T-helper 2 cell treated with Interferon-gamma antibody and Interleukin-4, amounts not matched to agents 5 μg/mL and 100 μg/mL, for 36 hours (primary cell): ENCODE measurements around the gene MPZL1.
A peak's percentile ranks its signal among the peaks of the same experiment; 100 is the strongest.

Experiments used
- DNase-seq: peaks from one replicate; pipeline ENCODE4 v3.0.0; 2021; ENCODE audit warnings: low spot score
- H3K27ac Mint-ChIP-seq: one replicate; pipeline ENCODE4 v1.8.0; 2021; ENCODE audit warnings: mild to moderate bottlenecking, mixed read lengths
- H3K27me3 Mint-ChIP-seq: one replicate; pipeline ENCODE4 v1.8.0; 2021; ENCODE audit warnings: low read depth, mixed read lengths
- H3K36me3 Mint-ChIP-seq: one replicate; pipeline ENCODE4 v1.8.0; 2021; ENCODE audit warnings: low read depth, mixed read lengths
- H3K4me1 Mint-ChIP-seq: one replicate; pipeline ENCODE4 v1.8.0; 2021; ENCODE audit warnings: low read depth, mixed read lengths
- H3K4me3 Mint-ChIP-seq: one replicate; pipeline ENCODE4 v1.8.0; 2022; ENCODE audit warnings: mild to moderate bottlenecking, moderate library complexity, mixed read lengths
- H3K9me3 Mint-ChIP-seq: one replicate; pipeline ENCODE4 v1.8.0; 2021; ENCODE audit warnings: mixed read lengths

Gene MPZL1

GRCh38 chr1:167775178-167775577 lies 53.4 kb downstream of the MPZL1 start:
- H3K27me3 Mint-ChIP-seq = no peaks in the 10 kb centered on the region
- no peaks in the 10 kb centered on the region for H3K9me3 Mint-ChIP-seq
- peaks cover 18% of the 10 kb centered on the region for H3K36me3 Mint-ChIP-seq
- no peak overlapping the region for H3K27ac Mint-ChIP-seq
- H3K4me1 Mint-ChIP-seq = peaks cover 10% of the 10 kb centered on the region
- H3K4me3 Mint-ChIP-seq = no peak overlapping the region
- no peak for DNase-seq

GRCh38 chr1:167776151-167776550 lies 54.4 kb downstream of the MPZL1 start:
- Mint-ChIP-seq H3K27ac (no peak overlapping the region), H3K4me3 (no peak overlapping the region), H3K27me3 (no peaks in the 10 kb centered on the region), H3K36me3 (peaks cover 22% of the 10 kb centered on the region), H3K9me3 (peaks cover 4% of the 10 kb centered on the region), H3K4me1 (peaks cover 10% of the 10 kb centered on the region)
- no peak for DNase-seq

- no peaks in the 10 kb centered on the region for H3K27me3 Mint-ChIP-seq
- peaks cover 10% of the 10 kb centered on the region for H3K4me1 Mint-ChIP-seq
- H3K9me3 Mint-ChIP-seq = peaks cover 8% of the 10 kb centered on the region
- H3K4me3 Mint-ChIP-seq = no peak overlapping the region
- peaks cover 23% of the 10 kb centered on the region for H3K36me3 Mint-ChIP-seq
- DNase-seq = no peak
- H3K27ac Mint-ChIP-seq = no peak overlapping the region
Measured at GRCh38 chr1:167776616-167777268, 55.0 kb downstream of the MPZL1 start.

- Mint-ChIP-seq H3K36me3 (peaks cover 23% of the 10 kb centered on the region), H3K4me1 (peaks cover 10% of the 10 kb centered on the region), H3K4me3 (no peak overlapping the region), H3K27ac (peak overlapping the region; percentile 56), H3K27me3 (no peaks in the 10 kb centered on the region), H3K9me3 (peaks cover 11% of the 10 kb centered on the region)
- no peak for DNase-seq
Measured at GRCh38 chr1:167777269-167777650, 55.5 kb downstream of the MPZL1 start.

- no peak for DNase-seq
- Mint-ChIP-seq H3K27me3 (no peaks in the 10 kb centered on the region), H3K4me1 (peaks cover 12% of the 10 kb centered on the region), H3K27ac (no peak overlapping the region), H3K36me3 (peaks cover 24% of the 10 kb centered on the region), H3K9me3 (peaks cover 11% of the 10 kb centered on the region), H3K4me3 (no peak overlapping the region)
Measured at GRCh38 chr1:167781558-167781957, 59.8 kb downstream of the MPZL1 start.

GRCh38 chr1:167782946-167783345 lies 61.2 kb downstream of the MPZL1 start:
- DNase-seq = no peak
- Mint-ChIP-seq H3K4me1 (peaks cover 5% of the 10 kb centered on the region), H3K27me3 (no peaks in the 10 kb centered on the region), H3K4me3 (no peak overlapping the region), H3K9me3 (peaks cover 11% of the 10 kb centered on the region), H3K36me3 (peaks cover 17% of the 10 kb centered on the region), H3K27ac (no peak overlapping the region)

- H3K27ac Mint-ChIP-seq = no peak overlapping the region
Measured at GRCh38 chr1:167784876-167785550, 63.2 kb downstream of the MPZL1 start.

GRCh38 chr1:167786502-167786901 lies 64.7 kb downstream of the MPZL1 start:
- peaks cover 4% of the 10 kb centered on the region for H3K9me3 Mint-ChIP-seq
- H3K27ac Mint-ChIP-seq = no peak overlapping the region
- peaks cover 5% of the 10 kb centered on the region for H3K4me1 Mint-ChIP-seq
- no peaks in the 10 kb centered on the region for H3K27me3 Mint-ChIP-seq
- no peak for DNase-seq
- H3K4me3 Mint-ChIP-seq = no peak overlapping the region
- peaks cover 5% of the 10 kb centered on the region for H3K36me3 Mint-ChIP-seq

More at GRCh38 chr1:167784876-167785550, 63.2 kb downstream of the MPZL1 start:
- Mint-ChIP-seq H3K4me3 (no peak overlapping the region), H3K4me1 (peaks cover 5% of the 10 kb centered on the region), H3K27me3 (no peaks in the 10 kb centered on the region), H3K9me3 (peaks cover 11% of the 10 kb centered on the region), H3K36me3 (peaks cover 13% of the 10 kb centered on the region)
- no peak for DNase-seq

GRCh38 chr1:167789501-167789900 lies 67.7 kb downstream of the MPZL1 start:
- peaks cover 7% of the 10 kb centered on the region for H3K36me3 Mint-ChIP-seq
- H3K27ac Mint-ChIP-seq = no peak overlapping the region
- no peak overlapping the region for H3K4me3 Mint-ChIP-seq
- no peak for DNase-seq
- H3K27me3 Mint-ChIP-seq = no peaks in the 10 kb centered on the region
- no peaks in the 10 kb centered on the region for H3K9me3 Mint-ChIP-seq
- peaks cover 5% of the 10 kb centered on the region for H3K4me1 Mint-ChIP-seq

GRCh38 chr1:167790117-167790516 lies 68.3 kb downstream of the MPZL1 start:
- Mint-ChIP-seq H3K27ac (no peak overlapping the region), H3K4me3 (no peak overlapping the region), H3K9me3 (no peaks in the 10 kb centered on the region), H3K36me3 (peaks cover 5% of the 10 kb centered on the region), H3K27me3 (no peaks in the 10 kb centered on the region), H3K4me1 (peaks cover 2% of the 10 kb centered on the region)
- no peak for DNase-seq

GRCh38 chr1:167791281-167792187 lies 69.8 kb downstream of the MPZL1 start:
- Mint-ChIP-seq H3K27me3 (no peaks in the 10 kb centered on the region), H3K4me3 (no peak overlapping the region), H3K27ac (no peak overlapping the region), H3K9me3 (no peaks in the 10 kb centered on the region), H3K36me3 (peaks cover 5% of the 10 kb centered on the region), H3K4me1 (no peaks in the 10 kb centered on the region)
- DNase-seq = no peak

- Mint-ChIP-seq H3K27ac (no peak overlapping the region), H3K4me1 (peaks cover 5% of the 10 kb centered on the region), H3K9me3 (no peaks in the 10 kb centered on the region), H3K36me3 (peaks cover 5% of the 10 kb centered on the region), H3K4me3 (no peak overlapping the region), H3K27me3 (no peaks in the 10 kb centered on the region)
- DNase-seq = no peak
Measured at GRCh38 chr1:167792188-167792565, 70.4 kb downstream of the MPZL1 start.

GRCh38 chr1:167794043-167794442 lies 72.3 kb downstream of the MPZL1 start:
- DNase-seq = no peak
- peaks cover 3% of the 10 kb centered on the region for H3K36me3 Mint-ChIP-seq

More at GRCh38 chr1:167794043-167794442, 72.3 kb downstream of the MPZL1 start:
- Mint-ChIP-seq H3K9me3 (no peaks in the 10 kb centered on the region), H3K27ac (no peak overlapping the region), H3K27me3 (no peaks in the 10 kb centered on the region), H3K4me1 (peaks cover 7% of the 10 kb centered on the region), H3K4me3 (no peak overlapping the region)
